ENCODE measurements around the gene PNRC2. TPM values are rescaled to one million over a fixed set of nuclear protein-coding genes. Genes with fewer than 3 reads are reported as not detected.

Gene PNRC2
- total and polyA plus RNA-seq, 10 of the 15 experiments (the other 5 are each of a cell fraction or from before 2014, with no cell fraction given): 106 to 205 (median 163) TPM

DNA sequence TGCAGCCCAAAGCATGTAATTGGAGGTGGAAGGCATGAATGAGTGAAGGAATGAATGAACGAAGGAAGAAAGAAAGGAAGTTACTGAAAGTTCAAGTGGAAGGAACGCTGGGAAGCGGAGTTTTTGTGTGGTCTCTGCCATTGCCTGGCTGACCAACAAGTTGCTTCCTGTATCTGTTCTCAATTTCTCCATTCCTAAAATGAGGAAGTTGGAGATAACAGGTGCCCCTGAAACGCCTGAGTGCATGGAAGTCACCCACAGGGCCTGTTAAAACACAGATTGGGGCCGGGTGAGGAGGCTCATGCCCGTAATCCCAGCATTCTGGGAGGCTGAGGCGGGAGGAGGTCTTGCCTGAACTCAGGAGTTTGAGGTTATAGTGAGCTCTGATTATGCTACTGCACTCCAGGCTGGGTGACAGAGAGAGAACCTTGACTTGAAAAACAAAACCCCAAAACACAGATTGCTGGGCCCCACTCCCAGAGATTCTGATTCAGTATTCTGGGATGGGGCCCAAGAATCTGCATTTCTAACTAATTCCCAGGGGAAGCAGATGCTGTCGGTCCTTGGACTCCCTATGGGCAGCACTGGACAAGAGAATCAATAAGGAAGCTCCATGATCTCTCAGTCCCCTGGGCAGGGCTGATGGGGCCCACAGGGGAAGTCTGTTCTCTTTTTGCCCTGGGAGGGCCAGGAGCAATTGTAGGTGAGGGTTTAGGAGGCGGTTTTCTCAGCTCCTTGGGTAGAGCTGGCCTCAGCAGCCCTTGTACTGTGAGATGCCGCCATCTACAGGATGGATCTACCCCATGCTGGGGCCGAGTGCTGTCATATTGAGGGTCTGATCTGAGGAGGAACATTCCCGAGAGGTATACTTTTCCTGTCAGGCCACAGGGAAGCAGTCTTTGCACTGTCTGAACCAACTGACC, 43.2 kb upstream of the PNRC2 start (continued):
- TF ChIP-seq CHD4 (IDR thresholded peaks at IDR 0.05) (no peak), SMARCA5 (IDR thresholded peaks at IDR 0.05) (peak; percentile 54; the same call in 1 of the 2 replicates), POLR2A (IDR thresholded peaks at IDR 0.05; ENCODE audit: low read depth, low read length) (no peak), TCF3 (IDR thresholded peaks at IDR 0.05; ENCODE audit: borderline replicate concordance, insufficient read depth, low read depth, low read length) (no peak), ZNF217 (IDR thresholded peaks at IDR 0.05) (no peak), CEBPZ (IDR thresholded peaks at IDR 0.05; ENCODE audit: low read depth, low read length) (no peak), KDM1A (IDR thresholded peaks at IDR 0.05; ENCODE audit: borderline replicate concordance) (no peak), PBX3 (IDR thresholded peaks at IDR 0.05; ENCODE audit: insufficient replicate concordance, low read depth, low read length) (no peak), MYC (IDR thresholded peaks at IDR 0.05; ENCODE audit: insufficient read depth, insufficient read length, insufficient replicate concordance, low read length, severe bottlenecking) (no peak), TBL1XR1 (IDR thresholded peaks at IDR 0.05; ENCODE audit: low read depth, low read length) (no peak), E2F8 (IDR thresholded peaks at IDR 0.05; ENCODE audit: low read depth, partially characterized antibody) (no peak), HDAC2 (IDR thresholded peaks at IDR 0.05) (no peak)
- TF ChIP-seq, protein P1, sequence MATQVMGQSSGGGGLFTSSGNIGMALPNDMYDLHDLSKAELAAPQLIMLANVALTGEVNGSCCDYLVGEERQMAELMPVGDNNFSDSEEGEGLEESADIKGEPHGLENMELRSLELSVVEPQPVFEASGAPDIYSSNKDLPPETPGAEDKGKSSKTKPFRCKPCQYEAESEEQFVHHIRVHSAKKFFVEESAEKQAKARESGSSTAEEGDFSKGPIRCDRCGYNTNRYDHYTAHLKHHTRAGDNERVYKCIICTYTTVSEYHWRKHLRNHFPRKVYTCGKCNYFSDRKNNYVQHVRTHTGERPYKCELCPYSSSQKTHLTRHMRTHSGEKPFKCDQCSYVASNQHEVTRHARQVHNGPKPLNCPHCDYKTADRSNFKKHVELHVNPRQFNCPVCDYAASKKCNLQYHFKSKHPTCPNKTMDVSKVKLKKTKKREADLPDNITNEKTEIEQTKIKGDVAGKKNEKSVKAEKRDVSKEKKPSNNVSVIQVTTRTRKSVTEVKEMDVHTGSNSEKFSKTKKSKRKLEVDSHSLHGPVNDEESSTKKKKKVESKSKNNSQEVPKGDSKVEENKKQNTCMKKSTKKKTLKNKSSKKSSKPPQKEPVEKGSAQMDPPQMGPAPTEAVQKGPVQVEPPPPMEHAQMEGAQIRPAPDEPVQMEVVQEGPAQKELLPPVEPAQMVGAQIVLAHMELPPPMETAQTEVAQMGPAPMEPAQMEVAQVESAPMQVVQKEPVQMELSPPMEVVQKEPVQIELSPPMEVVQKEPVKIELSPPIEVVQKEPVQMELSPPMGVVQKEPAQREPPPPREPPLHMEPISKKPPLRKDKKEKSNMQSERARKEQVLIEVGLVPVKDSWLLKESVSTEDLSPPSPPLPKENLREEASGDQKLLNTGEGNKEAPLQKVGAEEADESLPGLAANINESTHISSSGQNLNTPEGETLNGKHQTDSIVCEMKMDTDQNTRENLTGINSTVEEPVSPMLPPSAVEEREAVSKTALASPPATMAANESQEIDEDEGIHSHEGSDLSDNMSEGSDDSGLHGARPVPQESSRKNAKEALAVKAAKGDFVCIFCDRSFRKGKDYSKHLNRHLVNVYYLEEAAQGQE (IDR thresholded peaks at IDR 0.05; ENCODE audit: low read depth, low read length): no peak
- TF ChIP-seq, protein P2, sequence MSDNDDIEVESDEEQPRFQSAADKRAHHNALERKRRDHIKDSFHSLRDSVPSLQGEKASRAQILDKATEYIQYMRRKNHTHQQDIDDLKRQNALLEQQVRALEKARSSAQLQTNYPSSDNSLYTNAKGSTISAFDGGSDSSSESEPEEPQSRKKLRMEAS (IDR thresholded peaks at IDR 0.05; ENCODE audit: low read depth, low read length): no peak
- TF ChIP-seq, protein P3, sequence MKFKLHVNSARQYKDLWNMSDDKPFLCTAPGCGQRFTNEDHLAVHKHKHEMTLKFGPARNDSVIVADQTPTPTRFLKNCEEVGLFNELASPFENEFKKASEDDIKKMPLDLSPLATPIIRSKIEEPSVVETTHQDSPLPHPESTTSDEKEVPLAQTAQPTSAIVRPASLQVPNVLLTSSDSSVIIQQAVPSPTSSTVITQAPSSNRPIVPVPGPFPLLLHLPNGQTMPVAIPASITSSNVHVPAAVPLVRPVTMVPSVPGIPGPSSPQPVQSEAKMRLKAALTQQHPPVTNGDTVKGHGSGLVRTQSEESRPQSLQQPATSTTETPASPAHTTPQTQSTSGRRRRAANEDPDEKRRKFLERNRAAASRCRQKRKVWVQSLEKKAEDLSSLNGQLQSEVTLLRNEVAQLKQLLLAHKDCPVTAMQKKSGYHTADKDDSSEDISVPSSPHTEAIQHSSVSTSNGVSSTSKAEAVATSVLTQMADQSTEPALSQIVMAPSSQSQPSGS (IDR thresholded peaks at IDR 0.05; ENCODE audit: low read length): no peak
